ENCODE measurements around the gene SND1. TPM values are rescaled to one million over a fixed set of nuclear protein-coding genes. Genes with fewer than 3 reads are reported as not detected.

The SND1 gene
- total RNA-seq, 3 donors from 2014 or later, result 83.5 to 131 (median 120) TPM

- Histone ChIP-seq H3K27ac (no peak overlapping the region), H3K9me3 (no peaks in the 10 kb centered on the region), H3K27me3 (no peaks in the 10 kb centered on the region), H3K36me3 (no peaks in the 10 kb centered on the region), H3K4me1 (no peaks in the 10 kb centered on the region), H3K4me3 (no peak overlapping the region)
- intact Hi-C loops (cut with DNase I; ENCODE audit: low total_unique reads), result no loop called here
- no peak for DNase-seq (ENCODE audit: low spot score in 2 of 2)
- no peak for TF ChIP-seq POLR2AphosphoS5 (IDR thresholded peaks at IDR 0.05)
- TF ChIP-seq POLR2A (IDR thresholded peaks at IDR 0.05), result no peak
- TF ChIP-seq CTCF (IDR thresholded peaks at IDR 0.05), result no peak
Observed at GRCh38 chr7:128098629-128099028, 446.6 kb downstream of the SND1 start.

GRCh38 chr7:128099204-128099671, 447.2 kb downstream of the SND1 start:
- no peak overlapping the region for H3K27ac ChIP-seq
- intact Hi-C loops (cut with DNase I; ENCODE audit: low total_unique reads), result no loop called here
- peaks cover 0 to 3% of the 10 kb centered on the region in 2 donors for H3K4me1 ChIP-seq
- H3K9me3 ChIP-seq, result no peaks in the 10 kb centered on the region
- no peaks in the 10 kb centered on the region for H3K27me3 ChIP-seq
- no peak for TF ChIP-seq POLR2AphosphoS5 (IDR thresholded peaks at IDR 0.05)
- TF ChIP-seq POLR2A (IDR thresholded peaks at IDR 0.05), result no peak
- no peak for TF ChIP-seq CTCF (IDR thresholded peaks at IDR 0.05)
- no peaks in the 10 kb centered on the region for H3K36me3 ChIP-seq
- DNase-seq (ENCODE audit: low spot score in 2 of 2), result no peak
- no peak overlapping the region for H3K4me3 ChIP-seq

GRCh38 chr7:128100225-128100948, 448.4 kb downstream of the SND1 start:
- DNase-seq (ENCODE audit: low spot score in 2 of 2), result no peak
- no peak for TF ChIP-seq CTCF (IDR thresholded peaks at IDR 0.05)
- TF ChIP-seq POLR2AphosphoS5 (IDR thresholded peaks at IDR 0.05), result no peak
- no peak for TF ChIP-seq POLR2A (IDR thresholded peaks at IDR 0.05)
- Histone ChIP-seq H3K36me3 (no peaks in the 10 kb centered on the region), H3K4me3 (no peak overlapping the region), H3K9me3 (no peaks in the 10 kb centered on the region), H3K4me1 (peaks cover 0 to 3% of the 10 kb centered on the region in 2 donors), H3K27ac (no peak overlapping the region), H3K27me3 (no peaks in the 10 kb centered on the region)
- intact Hi-C loops (cut with DNase I; ENCODE audit: low total_unique reads), result no loop called here

- H3K27me3 ChIP-seq, result no peaks in the 10 kb centered on the region
- H3K4me1 ChIP-seq, result peaks cover 0 to 3% of the 10 kb centered on the region in 2 donors
- DNase-seq (ENCODE audit: low spot score in 2 of 2), result no peak
- H3K4me3 ChIP-seq, result no peak overlapping the region
- H3K36me3 ChIP-seq, result no peaks in the 10 kb centered on the region
- no peak for TF ChIP-seq POLR2AphosphoS5 (IDR thresholded peaks at IDR 0.05)
- TF ChIP-seq POLR2A (IDR thresholded peaks at IDR 0.05), result no peak
- no peak for TF ChIP-seq CTCF (IDR thresholded peaks at IDR 0.05)
- H3K9me3 ChIP-seq, result no peaks in the 10 kb centered on the region
- intact Hi-C loops (cut with DNase I; ENCODE audit: low total_unique reads), result no loop called here
- no peak overlapping the region for H3K27ac ChIP-seq
Observed at GRCh38 chr7:128100949-128101713, 449.1 kb downstream of the SND1 start.

Measured in breast epithelium (tissue), 4 donors.